Skin of body (tissue), 2 donors: Measurements from ENCODE around the gene EFCAB8. TPM values are rescaled to one million over a fixed set of nuclear protein-coding genes. Genes with fewer than 3 reads are reported as not detected.
"Not testable (repeated sequence)": the region's sequence is repeated elsewhere in the genome, so short reads cannot be mapped to it uniquely, and the experiment has no call there.

Experiments
- DNase-seq: peaks from one replicate; lab custom pipeline; 2025; lab: John Stamatoyannopoulos, UW
- total RNA-seq: library from RNA; depleted of rRNA; stranded (reverse); fragments of >200 nt; gene quantifications from one replicate; pipeline ENCODE4 v1.2.3, GENCODE V29; 2014

The EFCAB8 gene
- total RNA-seq, 1 donor from 2014 or later: not detected

DNA sequence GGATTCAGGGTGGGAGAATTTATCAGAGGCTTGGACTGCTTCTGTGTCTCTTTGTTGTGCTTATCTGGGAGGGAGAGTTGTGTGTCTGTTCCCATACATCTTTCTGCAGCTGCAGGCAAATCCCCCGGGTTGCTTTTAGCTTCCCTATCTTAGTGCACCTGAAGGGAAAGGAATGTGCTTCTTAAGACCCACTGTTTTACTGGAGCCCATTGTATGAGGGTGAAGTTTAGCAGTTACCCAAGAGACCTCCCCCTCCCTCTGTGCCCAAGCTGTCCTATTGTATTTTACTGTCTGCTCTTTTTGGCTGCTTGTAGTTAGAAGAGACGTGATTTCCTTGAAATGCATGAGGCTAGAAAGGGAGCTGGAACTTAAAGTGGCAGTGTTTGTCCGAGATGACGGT, 91.8 kb downstream of the EFCAB8 start:
- DNase-seq: not testable (repeated sequence)

DNA sequence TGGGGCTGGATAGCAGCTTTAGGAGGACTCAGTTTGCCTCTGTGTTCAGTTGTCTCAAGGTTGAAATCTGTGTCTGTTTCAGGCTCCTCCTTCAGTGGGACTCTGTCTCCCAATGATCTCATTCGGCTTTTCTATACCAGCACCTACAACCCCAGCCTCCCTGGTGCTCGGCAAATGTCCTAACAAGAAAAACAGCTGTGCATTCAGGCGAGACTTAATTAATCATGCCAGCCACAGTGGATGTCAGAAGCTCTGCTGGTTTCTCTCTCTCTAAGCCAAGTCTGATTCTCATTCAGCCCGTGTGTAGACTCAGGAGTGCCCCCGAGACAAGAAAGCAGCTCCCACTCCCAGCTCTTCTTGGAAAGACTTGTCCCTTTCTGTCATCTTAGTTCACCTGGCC, 98.7 kb downstream of the EFCAB8 start:
- DNase-seq: no peak

- DNase-seq: no peak
Measured at GRCh38 chr20:32958574-32958973, 99.9 kb downstream of the EFCAB8 start.

DNA sequence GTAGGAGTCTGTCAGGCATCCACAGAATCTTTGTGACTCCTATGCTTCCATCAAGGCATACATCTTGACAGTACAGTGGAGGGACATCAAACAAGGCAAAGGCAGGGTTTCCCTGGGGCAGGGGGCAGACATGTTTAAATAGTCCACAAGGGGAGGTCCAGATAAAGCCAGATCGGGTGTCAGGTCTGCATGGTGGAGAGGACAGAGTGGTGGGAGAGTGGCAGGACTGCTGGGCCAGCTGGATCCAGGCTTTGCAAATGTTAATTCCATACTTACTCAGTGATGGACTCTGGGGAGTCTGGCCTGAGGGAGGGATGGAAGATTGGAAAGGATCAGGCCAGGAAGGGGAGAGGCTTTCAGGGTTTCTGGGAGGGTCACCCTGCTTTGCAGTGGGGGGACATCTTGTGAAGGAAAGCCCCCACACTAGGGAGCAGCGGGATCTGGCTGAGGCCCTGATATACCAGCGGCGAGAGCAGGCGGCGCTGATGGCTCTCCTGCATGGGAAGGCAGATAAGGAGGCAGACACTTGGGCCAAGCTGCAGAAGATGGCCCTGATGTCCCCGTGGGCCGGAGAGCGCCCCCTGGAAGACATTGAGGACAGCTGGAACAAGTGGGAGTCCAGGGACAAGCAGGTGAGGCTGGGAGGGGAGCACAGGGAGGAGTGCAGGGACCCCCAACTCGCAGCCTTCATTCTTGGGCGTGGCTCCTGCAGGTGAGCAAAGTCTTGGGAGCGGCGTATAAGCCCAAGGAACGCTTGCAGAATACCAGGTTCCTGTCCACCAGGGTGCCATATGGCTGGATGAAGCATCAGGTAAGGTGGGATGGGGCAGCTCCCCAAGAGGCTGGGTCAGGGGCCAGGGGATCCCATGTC, 100.9 kb downstream of the EFCAB8 start:
- no peak for DNase-seq

- no peak for DNase-seq
Measured at GRCh38 chr20:32960222-32960518, 101.4 kb downstream of the EFCAB8 start.

- no peak for DNase-seq
Measured at GRCh38 chr20:32960849-32961731, 102.4 kb downstream of the EFCAB8 start.

GRCh38 chr20:32962053-32962452, 103.3 kb downstream of the EFCAB8 start:
- DNase-seq: no peak

DNA sequence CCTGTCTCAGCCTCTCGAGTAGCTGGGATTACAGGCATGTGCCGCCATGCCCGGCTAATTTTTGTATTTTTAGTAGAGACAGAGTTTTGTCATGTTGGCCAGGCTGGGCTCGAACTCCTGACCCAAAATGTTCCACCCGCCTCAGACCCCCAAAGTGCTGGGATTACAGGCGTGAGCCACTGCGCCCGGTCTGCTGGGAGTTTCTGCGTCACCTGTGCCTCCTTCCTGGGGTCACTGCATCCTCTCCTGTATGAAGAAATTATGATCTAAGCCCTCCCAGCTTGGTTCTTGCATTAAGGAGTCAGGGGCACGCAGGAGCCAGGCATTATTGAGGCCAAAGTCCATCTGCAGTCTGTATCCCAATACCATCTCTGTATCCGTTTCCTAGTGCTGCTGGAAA, 103.9 kb downstream of the EFCAB8 start:
- not testable (repeated sequence) for DNase-seq

DNA sequence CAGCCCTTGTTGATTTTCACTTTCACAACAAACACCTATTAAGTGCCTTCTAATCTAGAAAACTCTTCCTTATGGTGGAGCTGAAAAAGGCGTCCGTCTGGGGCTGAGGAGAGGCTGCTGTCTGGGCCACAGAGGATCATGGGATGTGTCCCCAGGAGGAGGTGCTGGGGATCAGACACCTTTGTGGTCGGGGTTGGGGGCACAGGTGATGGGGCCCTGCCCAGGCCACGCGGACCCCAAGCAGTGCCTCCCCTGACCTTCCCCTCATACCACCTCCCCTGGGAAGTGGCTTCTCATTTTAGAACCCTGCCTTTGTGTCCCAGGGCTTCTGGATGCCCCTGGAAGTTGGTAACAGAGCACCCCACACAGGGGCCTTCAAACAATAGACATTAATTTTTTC, 104.5 kb downstream of the EFCAB8 start:
- no peak for DNase-seq

- no peak for DNase-seq
Measured at GRCh38 chr20:32964575-32964974, 105.9 kb downstream of the EFCAB8 start.

GRCh38 chr20:32965115-32965514, 106.4 kb downstream of the EFCAB8 start:
- DNase-seq: no peak

DNA sequence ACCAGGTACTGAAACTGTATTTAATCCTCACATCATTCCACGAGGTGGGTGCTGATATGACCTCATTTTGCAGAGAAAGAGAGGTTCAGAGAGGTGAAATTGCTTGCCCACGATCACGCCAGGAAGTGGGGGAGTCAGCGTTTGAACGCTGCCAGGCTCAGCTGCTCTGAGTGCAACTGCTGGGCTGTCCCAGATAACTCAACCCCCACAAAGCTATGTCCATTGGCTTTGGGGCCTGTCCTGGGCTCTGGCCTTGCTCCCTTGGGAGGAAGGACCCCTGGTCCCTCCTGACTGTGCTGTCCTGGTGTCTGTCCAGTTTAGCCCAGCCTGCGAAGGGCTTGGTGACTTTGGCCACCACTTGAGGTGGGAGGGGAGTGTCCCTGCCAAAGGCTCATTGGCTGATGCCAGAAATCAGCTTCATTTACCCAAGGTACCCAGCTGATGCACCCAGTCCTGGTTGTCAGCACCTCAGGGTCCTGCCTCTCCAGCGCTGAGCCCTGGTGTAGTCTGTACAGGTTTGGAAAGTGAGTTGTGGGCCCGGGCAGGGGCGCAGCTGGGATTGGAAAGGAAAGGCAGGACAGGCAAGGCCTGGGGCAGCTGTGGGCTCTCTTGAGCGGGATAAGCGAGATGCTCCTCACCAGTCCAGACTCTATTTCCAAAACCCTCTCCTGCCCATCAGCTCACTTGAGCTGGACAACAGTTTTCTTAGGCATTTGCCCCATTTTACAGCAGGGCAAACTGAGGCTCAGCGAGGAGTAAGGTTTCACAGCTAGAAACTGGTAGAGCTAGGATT, 107.1 kb downstream of the EFCAB8 start:
- no peak for DNase-seq

DNA sequence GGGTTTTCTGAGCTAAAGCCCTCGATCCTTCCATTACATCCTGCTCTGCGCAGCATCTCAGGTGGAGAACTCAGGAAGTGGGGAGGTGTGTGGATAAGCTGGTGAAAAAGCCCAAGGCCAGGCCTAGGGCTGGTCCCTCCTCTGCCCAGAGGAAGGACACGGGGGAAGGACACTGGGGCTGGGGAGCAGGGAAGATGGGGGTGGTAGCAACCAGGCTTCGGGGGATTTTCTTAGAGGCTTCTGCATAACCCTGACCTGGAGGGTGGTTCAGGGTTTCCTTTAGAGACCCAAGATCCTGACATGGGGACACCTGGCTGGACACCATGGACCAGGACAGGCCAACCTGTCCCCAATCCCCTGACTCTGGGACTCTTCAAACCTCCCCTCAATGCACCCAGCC, 107.7 kb downstream of the EFCAB8 start:
- no peak for DNase-seq

DNA sequence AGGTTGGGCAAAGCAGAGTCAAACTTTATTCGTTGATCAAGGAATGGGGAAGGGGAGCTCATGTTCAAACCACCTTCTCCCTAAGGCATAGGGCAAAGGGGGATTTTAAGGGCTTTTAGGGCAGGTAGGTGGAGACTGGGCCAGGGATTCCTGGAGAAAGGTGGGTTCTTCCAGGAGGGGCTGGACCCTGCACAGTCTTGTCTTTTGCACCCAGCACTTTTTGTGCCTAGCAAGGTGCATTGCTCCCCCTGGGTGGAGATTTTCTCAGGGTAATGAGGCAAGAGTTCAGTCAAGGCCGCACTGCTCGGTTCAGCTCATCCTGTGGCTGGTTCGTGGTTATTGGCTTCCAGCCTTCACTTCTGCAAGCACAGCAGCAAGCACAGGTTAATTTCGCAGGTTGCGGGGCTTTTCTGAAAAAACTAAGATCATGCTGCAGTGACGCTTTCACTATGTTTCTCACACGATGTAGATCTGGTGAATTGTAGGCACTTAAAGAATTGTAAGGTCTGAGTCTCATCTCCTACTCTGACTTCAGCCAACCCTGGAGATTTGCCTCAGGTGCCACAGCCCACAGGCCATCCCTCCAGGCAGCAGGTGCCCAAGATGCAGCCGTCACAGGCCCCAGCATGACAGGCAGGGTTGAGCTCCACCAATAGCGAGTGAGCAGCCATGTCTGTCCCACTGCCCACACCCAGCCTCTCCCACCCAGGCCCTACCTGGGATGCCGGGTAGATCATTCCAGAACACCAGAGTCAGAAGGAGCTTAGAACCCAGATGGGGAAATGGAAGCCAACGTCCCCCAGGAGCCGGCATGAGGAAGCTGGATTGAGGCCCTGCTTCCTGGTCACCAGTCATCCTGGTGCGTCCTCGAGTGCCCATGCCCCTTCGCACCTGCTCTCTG, 108.4 kb downstream of the EFCAB8 start:
- DNase-seq: no peak

GRCh38 chr20:32967961-32968457, 109.3 kb downstream of the EFCAB8 start:
- no peak for DNase-seq

DNA sequence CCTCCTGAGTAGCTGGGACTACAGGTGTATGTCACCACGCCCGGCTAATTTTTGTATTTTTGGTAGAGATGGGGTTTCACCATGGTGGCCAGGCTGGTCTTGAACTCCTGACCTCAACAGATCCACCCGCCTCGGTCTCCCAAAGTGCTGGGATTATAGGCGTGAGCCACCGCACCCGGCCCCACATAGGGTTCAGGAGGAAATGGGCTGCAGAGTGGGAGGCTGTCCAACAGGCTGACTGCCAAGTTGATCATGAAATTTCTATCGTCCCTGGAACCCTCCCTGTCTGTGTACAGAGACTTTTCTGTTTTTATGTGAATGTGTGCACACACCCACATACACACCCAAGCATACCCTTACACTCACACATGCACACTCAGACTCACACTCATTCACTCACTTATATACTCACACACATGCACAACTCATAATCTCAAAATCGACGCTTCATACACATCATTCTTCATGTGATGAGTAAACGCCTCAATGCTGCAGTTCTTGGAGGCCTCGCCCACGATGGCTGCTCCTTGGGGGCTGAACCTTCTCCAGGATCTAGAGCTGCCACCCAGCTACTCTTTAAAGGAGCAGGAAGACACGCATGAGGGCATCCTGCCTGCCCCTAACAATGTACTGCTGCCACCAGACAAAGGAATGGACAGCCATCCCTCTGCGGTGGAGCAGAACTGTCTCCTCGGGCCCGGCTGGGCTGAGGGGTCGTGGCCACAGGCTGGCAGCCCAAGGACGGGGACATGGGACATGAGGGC, 109.9 kb downstream of the EFCAB8 start:
- no peak for DNase-seq

- DNase-seq: no peak
Measured at GRCh38 chr20:32969356-32970114, 110.8 kb downstream of the EFCAB8 start.

DNA sequence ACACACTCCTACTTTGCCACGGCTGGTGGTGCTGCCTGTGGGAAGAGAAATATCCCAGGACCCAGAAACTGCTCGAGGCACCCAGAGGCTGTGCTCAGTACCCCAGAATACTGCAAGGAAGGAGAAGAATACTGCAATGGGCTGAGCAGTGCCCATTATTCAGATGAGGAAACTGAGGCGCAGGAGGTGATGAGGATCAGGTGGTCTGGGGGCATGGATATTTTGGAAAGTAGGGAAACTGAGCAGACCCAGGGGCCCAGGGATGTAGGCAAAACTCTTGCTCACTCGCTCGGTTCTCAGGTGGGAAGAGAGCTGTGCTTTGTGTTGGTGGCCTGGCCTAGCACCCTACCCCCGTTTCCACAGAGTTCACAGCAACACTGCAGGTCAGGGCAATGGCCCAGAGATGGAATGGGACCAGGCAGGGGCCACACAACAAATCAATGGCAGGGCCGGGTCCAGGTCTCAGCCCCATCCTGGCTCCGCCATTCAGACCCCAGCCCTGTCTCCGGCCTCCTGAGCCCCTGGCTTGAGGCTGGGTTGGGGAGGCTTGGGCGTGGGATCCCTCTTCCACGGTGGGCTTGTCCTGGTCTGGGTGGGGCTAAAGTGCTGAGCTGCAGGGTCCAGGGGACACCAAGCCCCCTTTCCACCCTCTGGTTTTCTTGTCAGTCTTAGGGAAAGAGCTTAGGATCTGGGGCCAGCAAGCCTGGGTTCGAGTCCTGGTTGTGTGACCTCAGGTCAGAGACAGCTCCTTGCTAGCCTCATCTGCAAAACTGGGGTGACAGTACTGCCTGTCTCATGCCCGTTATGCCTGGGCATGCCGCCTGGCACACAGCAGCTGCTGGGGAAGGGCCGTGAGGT, 111.6 kb downstream of the EFCAB8 start:
- DNase-seq: no peak
